ENCODE measurements around the gene CFAP99. TPM values are rescaled to one million over a fixed set of nuclear protein-coding genes. Genes with fewer than 3 reads are reported as not detected.

CFAP99 gene
- total and polyA plus RNA-seq, 9 of the 15 experiments (the other 6 are each of a cell fraction or from before 2014, with no cell fraction given): 0.07 to 0.18 (median 0.09) TPM; not detected in 6

DNA sequence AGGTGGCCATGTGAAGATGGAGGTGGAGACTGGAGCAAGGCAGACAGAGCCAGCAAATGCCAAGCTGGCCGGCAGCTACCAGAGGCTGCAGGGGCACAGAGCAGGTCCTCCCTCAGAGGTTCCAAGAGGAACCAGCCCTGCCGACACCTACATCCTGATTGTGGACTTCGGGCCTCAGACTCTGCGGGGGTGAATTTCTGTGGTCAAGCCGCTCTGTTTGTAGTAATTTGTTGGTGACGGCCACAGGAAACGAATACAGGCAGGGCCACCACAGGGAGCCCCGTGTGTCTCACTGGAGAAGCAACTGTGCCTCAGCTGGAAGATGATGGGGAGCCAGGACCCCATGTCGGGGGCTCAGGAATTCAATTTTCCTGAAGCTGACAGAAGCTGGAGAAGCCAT is 28.6 kb upstream of the CFAP99 start (continued):
- TF ChIP-seq, protein P1, sequence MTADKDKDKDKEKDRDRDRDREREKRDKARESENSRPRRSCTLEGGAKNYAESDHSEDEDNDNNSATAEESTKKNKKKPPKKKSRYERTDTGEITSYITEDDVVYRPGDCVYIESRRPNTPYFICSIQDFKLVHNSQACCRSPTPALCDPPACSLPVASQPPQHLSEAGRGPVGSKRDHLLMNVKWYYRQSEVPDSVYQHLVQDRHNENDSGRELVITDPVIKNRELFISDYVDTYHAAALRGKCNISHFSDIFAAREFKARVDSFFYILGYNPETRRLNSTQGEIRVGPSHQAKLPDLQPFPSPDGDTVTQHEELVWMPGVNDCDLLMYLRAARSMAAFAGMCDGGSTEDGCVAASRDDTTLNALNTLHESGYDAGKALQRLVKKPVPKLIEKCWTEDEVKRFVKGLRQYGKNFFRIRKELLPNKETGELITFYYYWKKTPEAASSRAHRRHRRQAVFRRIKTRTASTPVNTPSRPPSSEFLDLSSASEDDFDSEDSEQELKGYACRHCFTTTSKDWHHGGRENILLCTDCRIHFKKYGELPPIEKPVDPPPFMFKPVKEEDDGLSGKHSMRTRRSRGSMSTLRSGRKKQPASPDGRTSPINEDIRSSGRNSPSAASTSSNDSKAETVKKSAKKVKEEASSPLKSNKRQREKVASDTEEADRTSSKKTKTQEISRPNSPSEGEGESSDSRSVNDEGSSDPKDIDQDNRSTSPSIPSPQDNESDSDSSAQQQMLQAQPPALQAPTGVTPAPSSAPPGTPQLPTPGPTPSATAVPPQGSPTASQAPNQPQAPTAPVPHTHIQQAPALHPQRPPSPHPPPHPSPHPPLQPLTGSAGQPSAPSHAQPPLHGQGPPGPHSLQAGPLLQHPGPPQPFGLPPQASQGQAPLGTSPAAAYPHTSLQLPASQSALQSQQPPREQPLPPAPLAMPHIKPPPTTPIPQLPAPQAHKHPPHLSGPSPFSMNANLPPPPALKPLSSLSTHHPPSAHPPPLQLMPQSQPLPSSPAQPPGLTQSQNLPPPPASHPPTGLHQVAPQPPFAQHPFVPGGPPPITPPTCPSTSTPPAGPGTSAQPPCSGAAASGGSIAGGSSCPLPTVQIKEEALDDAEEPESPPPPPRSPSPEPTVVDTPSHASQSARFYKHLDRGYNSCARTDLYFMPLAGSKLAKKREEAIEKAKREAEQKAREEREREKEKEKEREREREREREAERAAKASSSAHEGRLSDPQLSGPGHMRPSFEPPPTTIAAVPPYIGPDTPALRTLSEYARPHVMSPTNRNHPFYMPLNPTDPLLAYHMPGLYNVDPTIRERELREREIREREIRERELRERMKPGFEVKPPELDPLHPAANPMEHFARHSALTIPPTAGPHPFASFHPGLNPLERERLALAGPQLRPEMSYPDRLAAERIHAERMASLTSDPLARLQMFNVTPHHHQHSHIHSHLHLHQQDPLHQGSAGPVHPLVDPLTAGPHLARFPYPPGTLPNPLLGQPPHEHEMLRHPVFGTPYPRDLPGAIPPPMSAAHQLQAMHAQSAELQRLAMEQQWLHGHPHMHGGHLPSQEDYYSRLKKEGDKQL (CRISPR knock-in tag; IDR thresholded peaks at IDR 0.05; ENCODE audit: borderline replicate concordance): no peak
- TF ChIP-seq TCF3 (CRISPR knock-in tag; IDR thresholded peaks at IDR 0.05) (no peak), RNF2 (IDR thresholded peaks at IDR 0.05) (peak; percentile 84; the same call in 1 of the 2 replicates), EGR1 (conservative IDR thresholded peaks at IDR 0.05) (0 out of 2 replicates have a peak, but pooled peaks have one; percentile 26), ZNF766 (CRISPR knock-in tag; conservative IDR thresholded peaks at IDR 0.05) (0 out of 2 replicates have a peak, but pooled peaks have one; percentile 52), ZNF507 (tag; conservative IDR thresholded peaks at IDR 0.05) (no peak), TOE1 (IDR thresholded peaks at IDR 0.05; ENCODE audit: borderline replicate concordance) (no peak), TOE1 (CRISPR knock-in tag; IDR thresholded peaks at IDR 0.05; ENCODE audit: borderline replicate concordance, low read depth) (no peak), ZNF318 (IDR thresholded peaks at IDR 0.05; ENCODE audit: borderline replicate concordance in 1 of 2, low read depth in 1 of 2) (no peak), RFX7 (CRISPR knock-in tag; IDR thresholded peaks at IDR 0.05) (no peak), NFIC (IDR thresholded peaks at IDR 0.05) (no peak)
- TF ChIP-seq, protein P2, sequence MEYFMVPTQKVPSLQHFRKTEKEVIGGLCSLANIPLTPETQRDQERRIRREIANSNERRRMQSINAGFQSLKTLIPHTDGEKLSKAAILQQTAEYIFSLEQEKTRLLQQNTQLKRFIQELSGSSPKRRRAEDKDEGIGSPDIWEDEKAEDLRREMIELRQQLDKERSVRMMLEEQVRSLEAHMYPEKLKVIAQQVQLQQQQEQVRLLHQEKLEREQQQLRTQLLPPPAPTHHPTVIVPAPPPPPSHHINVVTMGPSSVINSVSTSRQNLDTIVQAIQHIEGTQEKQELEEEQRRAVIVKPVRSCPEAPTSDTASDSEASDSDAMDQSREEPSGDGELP (CRISPR knock-in tag; IDR thresholded peaks at IDR 0.05; ENCODE audit: borderline replicate concordance): no peak

Data from K562 (cell line).